Activated T-helper 1 cell treated with anti-CD3 and anti-CD28 coated beads, Interleukin-2, amount 50 U/mL, for 16 hours (primary cell): ENCODE results near the gene PFKP.

ENCODE experiments used
- DNase-seq, 2 donors: peaks; one replicate each; pipeline ENCODE4 v3.0.0-alpha.2; 2020; ENCODE audit warnings: low read depth in 1 of 2, low spot score in 1 of 2

Gene PFKP

DNA sequence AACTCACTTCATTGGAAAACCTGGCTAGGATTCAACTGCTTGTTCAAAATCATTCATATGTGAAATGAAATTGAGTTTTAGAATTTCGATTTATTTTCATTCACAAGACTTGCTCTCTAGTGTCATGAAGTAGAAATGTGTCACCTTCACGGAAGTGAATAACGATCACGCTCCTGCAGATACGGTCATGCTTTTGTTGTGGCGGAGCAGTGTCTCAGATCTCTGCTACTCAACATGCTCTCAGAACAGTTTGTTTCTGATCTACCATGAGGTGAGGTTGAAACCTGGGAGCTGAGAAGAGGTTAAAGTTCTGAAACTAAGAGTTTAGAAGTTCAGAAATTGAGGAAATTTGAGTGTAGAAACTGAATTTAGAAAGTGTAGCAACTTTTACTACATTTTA lies 119.0 kb downstream of the PFKP start:
- peak in 1 of 2 donors; percentile 25 for DNase-seq
